HS-5 (cell line): Measurements from ENCODE around the gene ERGIC1.
"Not testable (repeated sequence)": the region's sequence is repeated elsewhere in the genome, so short reads cannot be mapped to it uniquely, and the experiment has no call there.

Source experiments
- DNase-seq: peaks from one replicate; pipeline ENCODE4 v3.0.0-alpha.2; 2012; ENCODE audit warnings: low read depth

The ERGIC1 gene

DNA sequence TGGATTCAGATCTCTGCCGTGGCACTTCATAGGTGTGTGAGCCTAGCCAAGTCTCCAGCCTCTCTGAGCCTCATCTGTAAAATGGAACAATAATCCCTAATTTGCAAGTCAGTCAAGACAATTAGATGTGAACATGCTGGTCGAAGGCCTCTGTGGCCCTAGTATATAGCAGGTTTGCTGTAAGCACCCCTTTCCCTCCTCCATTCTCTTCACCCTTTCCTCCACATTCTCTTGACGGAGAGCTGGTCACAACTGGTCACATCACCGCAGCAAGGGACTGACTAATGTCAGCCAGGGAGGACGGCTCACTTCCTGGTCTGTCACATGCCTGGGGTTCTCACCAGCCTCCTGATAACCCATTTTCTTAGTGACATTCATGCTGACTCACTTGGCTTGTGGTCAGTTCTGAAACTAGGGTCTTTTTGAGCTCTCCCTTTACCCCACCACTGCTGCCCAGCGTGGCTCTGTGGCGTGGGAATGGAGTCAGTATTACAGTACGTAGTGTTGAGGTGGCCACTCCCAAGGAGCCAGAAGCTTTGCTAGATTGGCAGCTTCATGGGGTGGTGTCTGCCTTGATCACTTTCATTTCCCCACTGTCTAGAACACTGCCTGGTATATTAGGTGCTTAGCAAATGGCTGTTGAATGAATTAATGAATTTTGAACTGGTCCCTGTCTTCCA, 47.8 kb downstream of the ERGIC1 start:
- no peak for DNase-seq

GRCh38 chr5:172883066-172883465, 49.0 kb downstream of the ERGIC1 start:
- no peak for DNase-seq

- DNase-seq: no peak
Observed at GRCh38 chr5:172885597-172886340, 51.7 kb downstream of the ERGIC1 start.

DNA sequence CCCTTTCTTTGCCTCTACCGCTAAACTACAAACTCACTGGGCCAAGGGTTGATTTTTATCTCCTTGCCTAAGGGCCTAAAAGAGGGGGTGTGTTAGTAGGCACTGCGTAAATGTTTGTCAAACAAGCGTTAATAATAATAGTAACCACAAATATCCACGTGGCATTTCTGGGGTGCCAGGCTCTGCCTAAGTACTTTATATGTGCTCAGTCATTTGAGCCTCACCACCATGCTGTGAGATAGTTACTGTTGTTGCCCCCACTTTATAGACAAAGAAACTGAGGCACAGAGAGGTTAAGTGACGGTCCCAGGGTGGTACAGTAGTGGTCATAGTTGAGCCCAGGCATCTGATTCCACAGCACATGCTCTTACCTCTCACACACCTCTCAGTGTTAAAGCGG, 52.4 kb downstream of the ERGIC1 start:
- no peak for DNase-seq

GRCh38 chr5:172886974-172887501, 53.0 kb downstream of the ERGIC1 start:
- DNase-seq: peak; percentile 79

- no peak for DNase-seq
Observed at GRCh38 chr5:172887692-172888091, 53.6 kb downstream of the ERGIC1 start.

- DNase-seq: no peak
Observed at GRCh38 chr5:172890659-172891058, 56.6 kb downstream of the ERGIC1 start.

DNA sequence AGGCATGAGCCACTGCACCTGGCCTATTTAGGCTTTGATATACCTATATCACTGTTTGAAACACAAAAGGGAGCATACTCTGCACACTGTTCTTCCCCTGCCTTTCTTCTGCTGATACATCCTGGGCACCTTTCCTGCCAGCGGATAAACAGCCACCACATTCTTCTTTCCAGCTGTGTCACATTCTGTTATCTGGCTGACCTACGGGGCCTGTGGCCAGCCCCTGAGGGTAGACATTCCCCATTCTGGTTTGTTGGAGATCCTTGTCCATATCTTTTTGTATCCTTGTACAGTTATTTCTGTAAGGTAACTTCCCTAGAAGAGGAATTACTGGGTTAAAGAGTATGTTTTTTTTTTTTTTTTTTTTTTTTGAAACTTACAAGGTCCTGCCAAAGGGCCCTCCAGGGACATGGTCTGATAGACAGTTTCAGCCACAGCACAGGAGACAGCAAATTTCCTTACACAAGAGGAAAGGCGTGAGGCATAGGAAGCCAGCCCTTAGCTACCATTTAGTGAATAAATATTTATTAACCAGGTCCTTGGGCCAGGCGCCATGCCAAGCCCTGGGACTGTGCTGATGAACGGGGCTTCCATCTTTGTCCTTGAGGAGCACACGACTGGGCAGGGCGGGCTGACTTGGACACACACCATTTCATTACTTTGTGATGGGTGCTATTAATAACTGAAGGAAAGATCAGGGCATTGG, 57.8 kb downstream of the ERGIC1 start:
- DNase-seq: no peak

DNA sequence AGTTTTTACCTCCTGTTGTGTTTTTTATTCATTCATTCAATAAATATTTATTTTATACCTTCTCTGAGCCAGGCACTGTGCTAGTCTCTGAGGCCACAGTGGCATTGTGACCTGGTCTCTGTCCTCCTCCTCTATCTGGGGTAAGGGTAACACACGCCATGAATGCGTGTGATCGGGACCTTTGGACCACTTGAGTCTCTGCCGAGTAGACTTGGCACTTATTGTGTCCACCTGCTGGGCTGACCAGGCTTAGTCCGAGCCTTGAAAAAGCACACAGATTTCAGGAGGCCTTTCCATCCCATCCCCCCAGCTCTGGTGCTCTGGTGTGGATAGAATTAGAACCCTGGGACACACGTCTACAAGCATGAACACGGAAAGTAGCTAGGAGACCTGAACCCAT, 58.7 kb downstream of the ERGIC1 start:
- DNase-seq: no peak

DNA sequence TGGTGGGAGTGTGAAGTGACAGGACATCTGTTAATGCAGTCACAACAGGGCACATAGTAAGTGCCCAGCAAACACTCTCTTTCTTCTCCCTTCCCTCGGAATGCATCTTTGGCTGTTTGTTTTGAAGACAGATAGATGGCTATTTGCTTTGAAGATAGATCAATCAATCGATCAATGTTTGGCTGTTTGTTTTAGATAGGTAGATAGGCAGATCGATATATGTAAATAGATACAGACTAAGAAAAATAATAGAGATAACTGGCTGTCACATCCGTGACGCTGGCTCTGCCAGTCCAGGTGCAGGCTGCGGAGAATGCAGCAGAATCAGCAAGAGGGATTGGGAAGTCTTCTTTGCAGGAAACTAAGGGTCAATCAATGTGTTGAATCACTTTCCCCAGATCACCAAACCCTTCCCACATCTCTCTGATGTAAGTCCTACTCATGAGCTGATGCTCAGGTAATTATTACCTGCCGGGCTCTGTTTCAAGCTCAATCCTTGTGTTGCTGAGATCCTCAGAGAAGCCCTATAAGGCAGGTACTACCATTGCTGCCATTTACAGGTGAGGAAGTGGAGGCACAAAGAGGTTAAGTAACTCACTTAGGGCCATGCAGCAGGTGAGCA, 60.8 kb downstream of the ERGIC1 start:
- no peak for DNase-seq

DNA sequence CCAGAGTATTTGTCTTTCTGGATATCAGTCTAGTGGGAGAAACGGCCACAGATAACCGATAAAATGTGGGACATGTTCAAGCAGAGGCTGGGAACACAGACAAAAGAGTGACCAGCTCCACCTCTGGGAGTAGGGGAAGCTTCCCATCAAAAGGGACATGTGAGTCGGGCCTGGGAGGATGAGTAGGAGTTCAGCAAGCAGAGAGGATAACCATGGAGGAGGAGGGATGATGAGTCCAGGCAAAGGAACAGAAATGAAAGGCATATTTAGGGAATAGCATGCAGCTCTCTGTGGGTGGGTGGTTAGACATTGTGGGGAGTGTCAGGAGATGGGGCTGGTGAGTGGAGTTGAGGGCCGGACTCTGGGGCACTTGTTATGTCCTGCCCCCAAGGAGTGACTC, 61.5 kb downstream of the ERGIC1 start:
- DNase-seq: no peak

GRCh38 chr5:172896465-172896864, 62.4 kb downstream of the ERGIC1 start:
- DNase-seq: no peak

DNA sequence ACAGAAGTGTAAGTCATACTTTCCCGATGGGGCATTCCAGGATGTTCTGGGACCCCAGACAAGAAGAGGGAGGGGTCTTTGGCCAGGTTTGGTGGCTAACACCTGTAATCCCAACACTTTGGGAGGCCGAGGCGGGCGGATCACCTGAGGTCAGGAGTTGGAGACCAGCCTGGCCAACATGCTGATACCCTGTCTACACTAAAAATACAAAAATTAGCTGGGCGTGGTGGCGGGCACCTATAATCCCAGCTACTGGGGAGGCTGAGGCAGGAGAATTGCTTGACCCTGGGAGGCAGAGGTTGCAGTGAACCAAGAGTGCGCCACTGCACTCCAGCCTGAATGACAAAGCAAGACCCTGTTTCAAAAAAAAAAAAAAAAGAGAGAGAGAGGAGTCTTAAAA, 63.0 kb downstream of the ERGIC1 start:
- not testable (repeated sequence) for DNase-seq

- peak; percentile 79 for DNase-seq
Observed at GRCh38 chr5:172897481-172898217, 63.6 kb downstream of the ERGIC1 start.

GRCh38 chr5:172898218-172898842, 64.3 kb downstream of the ERGIC1 start:
- DNase-seq: no peak

DNA sequence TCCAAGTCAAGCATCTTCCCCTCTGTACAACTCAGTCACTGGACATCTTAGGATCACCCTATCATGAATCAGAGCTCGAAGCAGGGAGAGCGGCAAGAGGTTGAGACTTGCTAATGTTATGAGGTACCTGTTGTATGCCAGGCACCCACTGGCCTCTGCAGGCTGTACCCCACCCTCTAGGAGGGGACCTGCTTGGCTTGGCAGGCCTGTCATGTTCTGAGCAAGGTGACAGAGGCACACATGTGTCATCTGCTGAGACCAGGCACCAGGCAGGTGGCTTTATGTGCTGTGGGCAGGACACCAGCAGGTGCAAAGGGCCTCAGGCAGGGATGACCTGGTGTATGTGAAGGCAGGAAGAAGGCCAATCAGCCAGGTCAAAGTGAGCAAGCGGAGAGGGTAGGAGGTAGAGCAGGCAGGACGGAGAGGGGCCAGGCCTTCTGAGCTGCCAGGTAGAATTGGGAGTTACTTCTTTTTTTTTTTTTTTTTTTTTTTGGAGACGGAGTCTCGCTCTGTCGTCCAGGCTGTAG, 64.9 kb downstream of the ERGIC1 start:
- DNase-seq: no peak

- no peak for DNase-seq
Observed at GRCh38 chr5:172899436-172899835, 65.4 kb downstream of the ERGIC1 start.

DNA sequence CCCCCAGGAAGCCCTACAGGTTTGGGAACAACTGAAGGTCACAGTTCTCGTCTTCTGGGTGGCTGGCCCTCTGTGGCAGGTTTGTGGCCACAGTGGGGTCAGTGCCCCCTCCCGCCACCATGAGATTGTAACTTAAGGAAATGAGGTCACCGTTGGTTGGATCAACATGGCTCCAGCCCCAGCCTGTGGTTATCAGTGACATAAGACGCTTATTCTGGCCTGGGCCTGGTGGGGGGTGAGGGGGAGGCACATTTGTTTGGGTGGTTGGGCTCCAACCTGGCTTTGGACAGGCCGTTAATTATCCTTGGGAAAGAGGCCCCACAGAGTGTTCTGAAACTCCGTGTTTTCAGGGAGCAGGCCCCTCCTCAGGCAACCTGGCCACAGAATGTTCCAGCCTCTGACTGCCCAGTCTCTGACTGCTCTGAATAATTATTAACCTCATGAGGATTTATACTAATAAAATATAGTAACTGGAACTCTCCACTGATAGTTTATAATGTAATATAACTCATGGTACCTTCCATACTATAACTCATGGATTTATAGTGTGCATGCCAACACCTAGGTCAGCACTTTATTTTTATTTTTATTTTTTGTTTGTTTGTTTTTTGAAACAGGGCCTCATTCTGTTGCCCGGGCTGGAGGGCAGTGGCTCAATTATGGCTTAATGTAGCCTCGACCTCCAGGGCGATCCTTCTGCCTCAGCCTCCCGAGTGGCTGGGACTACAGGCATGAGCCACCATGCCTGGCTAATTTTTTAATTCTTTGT, 67.1 kb downstream of the ERGIC1 start:
- no peak for DNase-seq

DNA sequence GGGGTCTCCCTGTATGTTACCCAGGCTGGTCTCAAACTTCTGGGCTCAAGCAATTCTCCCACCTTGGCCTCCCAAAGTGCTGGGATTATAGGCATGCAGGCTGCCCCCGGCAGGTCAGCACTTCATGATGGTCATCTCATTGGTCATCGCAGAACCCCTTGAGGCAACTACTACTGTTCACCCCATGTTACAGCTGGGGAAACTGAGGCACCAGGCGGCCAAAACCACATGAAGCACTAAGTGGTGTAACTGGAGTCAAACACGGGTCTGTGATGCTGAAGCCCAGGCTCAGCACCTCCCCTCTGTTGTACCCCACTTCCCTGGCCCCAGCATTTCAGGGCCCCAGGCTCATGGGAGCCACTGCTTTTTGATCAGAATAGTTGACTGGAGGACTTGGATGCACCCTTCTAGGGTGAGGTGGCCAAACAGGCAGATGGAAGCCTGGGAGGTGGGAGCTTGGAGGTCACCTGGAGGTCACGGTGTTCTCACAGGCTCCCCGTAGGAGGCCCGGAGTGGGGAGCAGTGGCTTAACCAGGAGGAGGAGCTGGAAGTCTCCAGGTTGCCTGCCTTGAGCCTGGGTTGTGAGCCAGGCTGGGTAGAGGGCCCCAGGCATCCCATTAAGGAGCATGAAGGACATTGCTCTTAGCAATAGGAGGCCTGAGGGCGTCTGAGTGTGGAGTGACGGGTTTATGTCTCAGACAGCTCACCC, 67.9 kb downstream of the ERGIC1 start:
- no peak for DNase-seq
